HepG2 (cell line): ENCODE results near the gene ZNF287. TPM values are rescaled to one million over a fixed set of nuclear protein-coding genes. Genes with fewer than 3 reads are reported as not detected.

Source experiments
- LCORL ChIP-seq, 2 experiments: fragments of 450-650 bp in 1 of 2; sonication (generic) in 1 of 2; formaldehyde crosslinking in 1 of 2; IDR thresholded peaks; 2 replicates each; pipeline versions ENCODE4 v1.5.0 to v1.6.1; 2017 to 2020; ENCODE audit warnings: antibody characterized with exemption in 1 of 2, missing genetic modification reagents in 1 of 2
- MAFF ChIP-seq: IDR thresholded peaks from 2 replicates; pipeline ENCODE4 v1.6.1; 2011; ENCODE audit warnings: low read depth, low read length, improper control_type of control experiment
- MEF2D ChIP-seq: sonication (generic); formaldehyde crosslinking; IDR thresholded peaks from 2 replicates; pipeline ENCODE4 v1.5.1; 2020; ENCODE audit warnings: mild to moderate bottlenecking, missing genetic modification reagents
- NFYB ChIP-seq: sonication (generic); formaldehyde crosslinking; IDR thresholded peaks from 2 replicates; pipeline ENCODE4 v1.4.0; 2020; ENCODE audit warnings: missing genetic modification reagents
- POLR2AphosphoS2 ChIP-seq: IDR thresholded peaks from 2 replicates; pipeline ENCODE4 v1.6.1; 2011; ENCODE audit warnings: low read depth, low read length, improper control_type of control experiment
- POLR2AphosphoS5 ChIP-seq: IDR thresholded peaks from 2 replicates; pipeline ENCODE4 v1.6.1; 2012; ENCODE audit warnings: low read depth, low read length
- RORA ChIP-seq: sonication (generic); formaldehyde crosslinking; IDR thresholded peaks from 2 replicates; pipeline ENCODE4 v1.5.0; 2020; ENCODE audit warnings: mild to moderate bottlenecking, missing genetic modification reagents, moderate library complexity
- SMARCC2 ChIP-seq: fragments of 450-650 bp; IDR thresholded peaks from 2 replicates; pipeline ENCODE4 v1.6.1; 2017; ENCODE audit warnings: antibody characterized with exemption, mild to moderate bottlenecking
- SP140L ChIP-seq: sonication (generic); formaldehyde crosslinking; IDR thresholded peaks from 2 replicates; pipeline ENCODE4 v1.4.0; 2020; ENCODE audit warnings: missing genetic modification reagents, borderline replicate concordance
- STAT5B ChIP-seq: sonication (generic); formaldehyde crosslinking; IDR thresholded peaks from 2 replicates; pipeline ENCODE4 v1.4.0; 2020; ENCODE audit warnings: missing genetic modification reagents
- ZBTB7B ChIP-seq: sonication (generic); formaldehyde crosslinking; IDR thresholded peaks from 2 replicates; pipeline ENCODE4 v1.4.0; 2020; ENCODE audit warnings: missing genetic modification reagents
- ZFAT ChIP-seq: sonication (generic); formaldehyde crosslinking; conservative IDR thresholded peaks from 2 replicates; pipeline ENCODE4 v1.8.1; 2023; ENCODE audit warnings: missing genetic modification reagents, inconsistent platforms
- ZNF20 ChIP-seq: sonication (generic); formaldehyde crosslinking; IDR thresholded peaks from 2 replicates; pipeline ENCODE4 v1.4.0; 2020; ENCODE audit warnings: mild to moderate bottlenecking, moderate library complexity, missing genetic modification reagents
- ZNF256 ChIP-seq: sonication (generic); formaldehyde crosslinking; conservative IDR thresholded peaks from 2 replicates; pipeline ENCODE4 v1.4.0; 2020; ENCODE audit warnings: missing genetic modification reagents
- ZNF263 ChIP-seq: sonication (generic); formaldehyde crosslinking; IDR thresholded peaks from 2 replicates; pipeline ENCODE4 v1.4.0; 2020; ENCODE audit warnings: missing genetic modification reagents
- ZNF530 ChIP-seq: sonication (generic); formaldehyde crosslinking; IDR thresholded peaks from 2 replicates; pipeline ENCODE4 v1.5.0; 2020; ENCODE audit warnings: low read depth, mild to moderate bottlenecking, missing genetic modification reagents
- ZNF598 ChIP-seq: sonication (generic); formaldehyde crosslinking; IDR thresholded peaks from 2 replicates; pipeline ENCODE4 v1.5.1; 2020; ENCODE audit warnings: mild to moderate bottlenecking, missing genetic modification reagents, borderline replicate concordance
- ZNF614 ChIP-seq: IDR thresholded peaks from 2 replicates; pipeline ENCODE4 v1.6.1; 2018; ENCODE audit warnings: missing biosample characterization, missing genetic modification reagents, inconsistent platforms, borderline replicate concordance
- ZNF616 ChIP-seq: sonication (generic); formaldehyde crosslinking; IDR thresholded peaks from 2 replicates; pipeline ENCODE4 v1.5.0; 2020; ENCODE audit warnings: low read depth, mild to moderate bottlenecking, missing genetic modification reagents
- ZNF672 ChIP-seq: sonication (generic); formaldehyde crosslinking; IDR thresholded peaks from 2 replicates; pipeline ENCODE4 v1.8.1; 2022; ENCODE audit warnings: missing genetic modification reagents
- ZNF883 ChIP-seq: sonication (generic); formaldehyde crosslinking; IDR thresholded peaks from 2 replicates; pipeline ENCODE4 v1.5.1; 2020; ENCODE audit warnings: mild to moderate bottlenecking, missing genetic modification reagents; ENCODE audit errors: not compliant biosample characterization
- polyA plus RNA-seq, 8 experiments: library from polyadenylated mRNA; depleted of rRNA in 3 of 8; stranded (reverse) in 7 of 8; unstranded in 1 of 8; fragments of >200 nt; fragmentation: Illumina TruSeq in 4 of 8; extraction: Trizol in 4 of 8; gene quantifications; 2 replicates each; pipeline versions ENCODE4 v1.2.1 to v1.2.3, GENCODE V29; 2011 to 2016; ENCODE audit warnings: low read depth in 4 of 8, missing spikeins in 1 of 8, mixed read lengths in 1 of 8; ENCODE audit not compliant: insufficient read depth in 1 of 8
- total RNA-seq, 5 experiments: library from RNA; depleted of rRNA; stranded (reverse); fragments of >200 nt; fragmentation: Illumina TruSeq; extraction: Trizol; gene quantifications; 2 replicates each; pipeline ENCODE4 v1.2.3, GENCODE V29; 2016; ENCODE audit warnings: low read depth in 1 of 5
- TF ChIP-seq, protein P1 (sequence below): sonication (generic); formaldehyde crosslinking; IDR thresholded peaks from 2 replicates; pipeline ENCODE4 v1.5.1; 2020; ENCODE audit warnings: missing genetic modification reagents, mild to moderate bottlenecking, borderline replicate concordance
- TF ChIP-seq, protein P2 (sequence below): sonication (generic); formaldehyde crosslinking; IDR thresholded peaks from 2 replicates; pipeline ENCODE4 v1.4.0; 2020; ENCODE audit warnings: low read depth, mild to moderate bottlenecking, missing genetic modification reagents
- TF ChIP-seq, protein P3 (sequence below): sonication (generic); formaldehyde crosslinking; IDR thresholded peaks from 2 replicates; pipeline ENCODE4 v1.5.0; 2020; ENCODE audit warnings: mild to moderate bottlenecking, missing genetic modification reagents
- TF ChIP-seq, protein P4 (sequence below): IDR thresholded peaks from 2 replicates; pipeline ENCODE4 v1.6.1; 2016; ENCODE audit warnings: control low read depth

The ZNF287 gene
- total and polyA plus RNA-seq, 2 of the 13 experiments (the other 11 are each of a cell fraction or from before 2014, with no cell fraction given) = 0.21 TPM; not detected in 1

DNA sequence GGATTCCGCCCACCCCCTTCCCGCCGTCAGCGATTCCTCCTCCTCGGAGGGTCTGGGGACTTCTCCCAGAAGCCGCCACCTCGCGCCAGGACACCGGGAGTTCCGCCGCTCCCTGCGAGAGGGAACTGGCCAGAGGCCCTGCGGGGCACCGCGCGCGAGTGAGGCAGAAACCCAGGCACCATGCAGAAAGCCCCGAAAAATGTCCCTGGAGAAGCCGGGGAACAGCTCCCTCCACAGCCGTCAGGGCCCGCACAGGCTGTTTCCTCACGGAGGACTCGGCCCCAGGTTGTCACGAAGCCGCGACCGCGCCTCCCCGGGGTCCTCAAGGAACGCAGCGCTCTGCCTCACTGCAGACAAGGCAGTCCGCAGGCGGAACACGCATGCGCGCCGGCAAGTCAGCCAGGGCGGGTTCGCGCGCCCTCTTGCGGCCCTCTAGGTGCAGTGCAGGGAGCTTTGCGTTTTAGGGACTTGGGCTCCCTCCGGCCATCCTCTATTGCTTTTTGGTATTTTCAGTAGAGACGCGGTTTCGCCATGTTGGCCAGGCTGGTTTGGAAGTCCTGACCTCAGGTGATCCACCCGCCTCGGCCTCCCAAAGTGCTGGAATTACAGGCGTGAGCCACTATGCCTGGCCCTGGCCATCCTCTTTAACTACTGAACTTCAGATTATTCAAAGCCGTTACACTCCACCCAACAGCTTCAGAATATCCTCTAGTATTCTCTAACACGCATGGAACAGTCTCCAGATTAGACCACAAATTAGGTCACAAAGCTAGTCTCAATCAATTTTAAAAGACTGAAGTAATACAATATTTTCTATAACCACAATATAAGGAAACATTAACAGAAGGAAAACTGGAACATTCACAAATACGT, 20.3 kb upstream of the ZNF287 start (continued):
- TF ChIP-seq ZNF263 (CRISPR knock-in tag) (no peak), ZFAT (CRISPR knock-in tag) (no peak), ZNF20 (CRISPR knock-in tag) (no peak), LCORL (IDR thresholded peaks at IDR 0.05) (no peak), LCORL (CRISPR knock-in tag; IDR thresholded peaks at IDR 0.05) (0 out of 2 replicates have a peak, but pooled peaks have one; percentile 63), STAT5B (CRISPR knock-in tag) (no peak), RORA (CRISPR knock-in tag) (no peak), ZNF672 (CRISPR knock-in tag) (no peak), ZNF598 (CRISPR knock-in tag) (no peak), ZNF883 (peak; percentile 86), POLR2AphosphoS2 (no peak), ZNF616 (no peak), ZNF530 (no peak), POLR2AphosphoS5 (peak; percentile 49), NFYB (peak; percentile 17; the same call in 1 of the 2 replicates), MEF2D (CRISPR knock-in tag) (peak; percentile 58; the same call in 1 of the 2 replicates), ZNF614 (CRISPR knock-in tag) (no peak), MAFF (no peak), SMARCC2 (no peak), SP140L (no peak), ZNF256 (CRISPR knock-in tag) (no peak), ZBTB7B (0 out of 2 replicates have a peak, but pooled peaks have one; percentile 34)
- TF ChIP-seq, protein P1, sequence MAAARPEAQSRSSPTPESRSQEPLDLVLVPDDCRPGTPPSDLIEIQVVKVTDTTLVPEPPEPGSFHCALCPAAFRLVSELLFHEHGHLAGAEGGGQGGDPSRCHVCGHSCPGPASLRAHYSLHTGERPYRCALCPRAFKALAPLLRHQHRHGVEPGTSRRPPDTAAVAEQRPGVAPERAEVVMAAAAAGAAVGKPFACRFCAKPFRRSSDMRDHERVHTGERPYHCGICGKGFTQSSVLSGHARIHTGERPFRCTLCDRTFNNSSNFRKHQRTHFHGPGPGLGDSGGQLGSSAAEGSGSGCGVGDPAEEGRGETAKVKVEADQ (CRISPR knock-in tag) = no peak
- TF ChIP-seq, protein P2, sequence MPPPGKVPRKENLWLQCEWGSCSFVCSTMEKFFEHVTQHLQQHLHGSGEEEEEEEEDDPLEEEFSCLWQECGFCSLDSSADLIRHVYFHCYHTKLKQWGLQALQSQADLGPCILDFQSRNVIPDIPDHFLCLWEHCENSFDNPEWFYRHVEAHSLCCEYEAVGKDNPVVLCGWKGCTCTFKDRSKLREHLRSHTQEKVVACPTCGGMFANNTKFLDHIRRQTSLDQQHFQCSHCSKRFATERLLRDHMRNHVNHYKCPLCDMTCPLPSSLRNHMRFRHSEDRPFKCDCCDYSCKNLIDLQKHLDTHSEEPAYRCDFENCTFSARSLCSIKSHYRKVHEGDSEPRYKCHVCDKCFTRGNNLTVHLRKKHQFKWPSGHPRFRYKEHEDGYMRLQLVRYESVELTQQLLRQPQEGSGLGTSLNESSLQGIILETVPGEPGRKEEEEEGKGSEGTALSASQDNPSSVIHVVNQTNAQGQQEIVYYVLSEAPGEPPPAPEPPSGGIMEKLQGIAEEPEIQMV (CRISPR knock-in tag) = no peak; the same call in 1 of the 2 replicates
- TF ChIP-seq, protein P3, sequence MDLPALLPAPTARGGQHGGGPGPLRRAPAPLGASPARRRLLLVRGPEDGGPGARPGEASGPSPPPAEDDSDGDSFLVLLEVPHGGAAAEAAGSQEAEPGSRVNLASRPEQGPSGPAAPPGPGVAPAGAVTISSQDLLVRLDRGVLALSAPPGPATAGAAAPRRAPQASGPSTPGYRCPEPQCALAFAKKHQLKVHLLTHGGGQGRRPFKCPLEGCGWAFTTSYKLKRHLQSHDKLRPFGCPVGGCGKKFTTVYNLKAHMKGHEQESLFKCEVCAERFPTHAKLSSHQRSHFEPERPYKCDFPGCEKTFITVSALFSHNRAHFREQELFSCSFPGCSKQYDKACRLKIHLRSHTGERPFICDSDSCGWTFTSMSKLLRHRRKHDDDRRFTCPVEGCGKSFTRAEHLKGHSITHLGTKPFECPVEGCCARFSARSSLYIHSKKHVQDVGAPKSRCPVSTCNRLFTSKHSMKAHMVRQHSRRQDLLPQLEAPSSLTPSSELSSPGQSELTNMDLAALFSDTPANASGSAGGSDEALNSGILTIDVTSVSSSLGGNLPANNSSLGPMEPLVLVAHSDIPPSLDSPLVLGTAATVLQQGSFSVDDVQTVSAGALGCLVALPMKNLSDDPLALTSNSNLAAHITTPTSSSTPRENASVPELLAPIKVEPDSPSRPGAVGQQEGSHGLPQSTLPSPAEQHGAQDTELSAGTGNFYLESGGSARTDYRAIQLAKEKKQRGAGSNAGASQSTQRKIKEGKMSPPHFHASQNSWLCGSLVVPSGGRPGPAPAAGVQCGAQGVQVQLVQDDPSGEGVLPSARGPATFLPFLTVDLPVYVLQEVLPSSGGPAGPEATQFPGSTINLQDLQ (CRISPR knock-in tag) = no peak
- TF ChIP-seq, protein P4, sequence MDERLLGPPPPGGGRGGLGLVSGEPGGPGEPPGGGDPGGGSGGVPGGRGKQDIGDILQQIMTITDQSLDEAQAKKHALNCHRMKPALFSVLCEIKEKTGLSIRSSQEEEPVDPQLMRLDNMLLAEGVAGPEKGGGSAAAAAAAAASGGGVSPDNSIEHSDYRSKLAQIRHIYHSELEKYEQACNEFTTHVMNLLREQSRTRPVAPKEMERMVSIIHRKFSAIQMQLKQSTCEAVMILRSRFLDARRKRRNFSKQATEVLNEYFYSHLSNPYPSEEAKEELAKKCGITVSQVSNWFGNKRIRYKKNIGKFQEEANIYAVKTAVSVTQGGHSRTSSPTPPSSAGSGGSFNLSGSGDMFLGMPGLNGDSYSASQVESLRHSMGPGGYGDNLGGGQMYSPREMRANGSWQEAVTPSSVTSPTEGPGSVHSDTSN (CRISPR knock-in tag) = no peak
